LNCAP (cell line): ENCODE results near the gene CBX6.

ENCODE experiments used
- TF ChIP-seq, protein P1 (sequence below): fragments of 450-650 bp; IDR thresholded peaks from 2 replicates; pipeline ENCODE4 v1.5.1; 2017; ENCODE audit warnings: mild to moderate bottlenecking

The CBX6 gene

DNA sequence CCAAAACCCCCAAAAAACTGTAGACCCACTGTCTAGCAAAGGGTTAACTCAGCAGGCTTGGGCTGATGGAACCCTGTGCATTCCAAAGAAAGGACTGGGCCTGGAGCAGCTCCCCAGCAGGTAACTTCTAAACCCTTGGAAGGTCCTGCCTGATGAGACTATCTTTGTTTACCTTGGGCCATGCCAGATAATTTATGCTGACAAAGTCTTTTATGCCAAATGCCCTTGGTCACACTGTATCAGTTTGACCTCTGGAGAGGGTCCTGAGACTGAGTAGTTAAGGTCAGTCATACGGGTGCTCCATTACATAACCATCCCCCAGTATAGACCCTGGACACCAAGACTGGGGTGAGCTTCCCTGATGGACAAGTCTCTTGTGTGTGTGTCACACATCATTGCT lies 56.2 kb downstream of the CBX6 start:
- TF ChIP-seq, protein P1, sequence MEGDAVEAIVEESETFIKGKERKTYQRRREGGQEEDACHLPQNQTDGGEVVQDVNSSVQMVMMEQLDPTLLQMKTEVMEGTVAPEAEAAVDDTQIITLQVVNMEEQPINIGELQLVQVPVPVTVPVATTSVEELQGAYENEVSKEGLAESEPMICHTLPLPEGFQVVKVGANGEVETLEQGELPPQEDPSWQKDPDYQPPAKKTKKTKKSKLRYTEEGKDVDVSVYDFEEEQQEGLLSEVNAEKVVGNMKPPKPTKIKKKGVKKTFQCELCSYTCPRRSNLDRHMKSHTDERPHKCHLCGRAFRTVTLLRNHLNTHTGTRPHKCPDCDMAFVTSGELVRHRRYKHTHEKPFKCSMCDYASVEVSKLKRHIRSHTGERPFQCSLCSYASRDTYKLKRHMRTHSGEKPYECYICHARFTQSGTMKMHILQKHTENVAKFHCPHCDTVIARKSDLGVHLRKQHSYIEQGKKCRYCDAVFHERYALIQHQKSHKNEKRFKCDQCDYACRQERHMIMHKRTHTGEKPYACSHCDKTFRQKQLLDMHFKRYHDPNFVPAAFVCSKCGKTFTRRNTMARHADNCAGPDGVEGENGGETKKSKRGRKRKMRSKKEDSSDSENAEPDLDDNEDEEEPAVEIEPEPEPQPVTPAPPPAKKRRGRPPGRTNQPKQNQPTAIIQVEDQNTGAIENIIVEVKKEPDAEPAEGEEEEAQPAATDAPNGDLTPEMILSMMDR, result no peak
